HTERT RPE-1 (cell line): ENCODE data around the gene CXorf65.

Experiments used
- in situ Hi-C: fragments of 300-500 bp; cut with MboI; formaldehyde crosslinking; loops from 4 replicates; pipeline ENCODE4 v1.14.3; 2020; ENCODE audit warnings: low sequenced_read_pairs

The CXorf65 gene

DNA sequence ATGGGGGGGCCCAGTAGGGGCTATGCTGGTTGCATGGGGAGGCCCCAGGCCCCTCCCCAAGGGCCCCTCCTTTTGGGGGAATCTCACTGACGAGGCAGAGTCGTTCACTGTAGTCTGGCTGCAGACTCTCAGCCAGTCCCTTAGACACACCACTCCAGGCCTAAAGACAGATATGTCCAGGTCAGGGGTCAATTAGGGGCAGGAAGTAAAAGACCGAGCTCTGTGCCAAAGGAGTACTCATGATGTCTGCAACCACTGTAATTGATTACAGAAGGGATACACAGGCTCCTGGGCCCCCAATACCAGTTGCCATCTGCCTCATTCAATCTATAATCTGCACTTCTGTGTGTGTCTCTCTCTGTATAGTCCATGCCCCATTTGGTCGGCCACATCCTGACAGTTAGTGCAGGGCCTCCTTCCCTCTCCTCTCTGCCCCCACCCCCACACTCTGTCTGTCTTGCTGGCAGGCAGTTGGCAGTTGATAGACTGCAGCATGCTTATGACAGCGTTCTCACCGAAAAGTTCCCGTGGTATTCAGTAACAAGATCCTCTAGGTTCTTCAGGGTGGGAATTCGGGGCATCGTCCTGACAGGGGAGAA lies 1.3 kb upstream of the CXorf65 start:
- in situ Hi-C loops, result no loop called here

DNA sequence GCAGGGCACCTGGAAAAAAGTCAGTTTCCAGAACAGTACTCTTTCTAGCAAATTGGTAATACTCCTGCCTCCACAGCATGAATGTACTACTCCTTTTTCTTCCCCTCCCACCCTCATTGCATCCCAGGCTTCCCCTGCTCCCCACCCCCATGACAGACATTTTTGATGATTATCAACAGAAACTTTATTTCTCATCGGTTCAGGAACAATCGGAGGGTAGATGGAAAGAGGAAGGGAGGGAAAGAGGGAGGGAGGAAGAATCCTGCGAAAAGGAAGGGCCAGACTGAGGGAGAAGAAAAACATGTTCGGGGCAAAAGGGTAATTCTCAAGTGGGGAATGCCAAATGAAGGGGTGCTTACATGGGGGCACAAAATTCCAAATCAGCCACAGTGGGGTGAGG lies 705 bp upstream of the CXorf65 start:
- in situ Hi-C loops, result no loop called here

DNA sequence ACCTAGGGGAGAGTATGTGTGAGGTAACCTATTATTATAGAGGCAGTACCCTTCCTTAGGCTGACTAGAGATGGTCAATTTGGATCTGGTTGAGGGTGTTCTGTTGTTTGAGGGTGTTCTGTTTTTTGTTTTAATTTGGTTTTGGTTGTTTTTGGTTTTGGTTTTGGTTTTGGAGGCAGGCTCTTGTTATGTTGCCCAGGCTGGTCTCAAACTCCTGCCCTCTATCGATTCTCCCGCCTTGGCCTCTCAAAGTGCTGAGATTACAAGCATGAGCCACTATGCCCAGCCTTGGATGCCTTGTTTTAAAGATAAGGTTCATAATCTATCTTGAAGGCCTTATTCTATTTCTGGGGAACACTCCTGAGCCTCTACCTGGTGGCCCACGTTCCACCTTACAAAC lies 912 bp downstream of the CXorf65 start:
- in situ Hi-C loops, result no loop called here

DNA sequence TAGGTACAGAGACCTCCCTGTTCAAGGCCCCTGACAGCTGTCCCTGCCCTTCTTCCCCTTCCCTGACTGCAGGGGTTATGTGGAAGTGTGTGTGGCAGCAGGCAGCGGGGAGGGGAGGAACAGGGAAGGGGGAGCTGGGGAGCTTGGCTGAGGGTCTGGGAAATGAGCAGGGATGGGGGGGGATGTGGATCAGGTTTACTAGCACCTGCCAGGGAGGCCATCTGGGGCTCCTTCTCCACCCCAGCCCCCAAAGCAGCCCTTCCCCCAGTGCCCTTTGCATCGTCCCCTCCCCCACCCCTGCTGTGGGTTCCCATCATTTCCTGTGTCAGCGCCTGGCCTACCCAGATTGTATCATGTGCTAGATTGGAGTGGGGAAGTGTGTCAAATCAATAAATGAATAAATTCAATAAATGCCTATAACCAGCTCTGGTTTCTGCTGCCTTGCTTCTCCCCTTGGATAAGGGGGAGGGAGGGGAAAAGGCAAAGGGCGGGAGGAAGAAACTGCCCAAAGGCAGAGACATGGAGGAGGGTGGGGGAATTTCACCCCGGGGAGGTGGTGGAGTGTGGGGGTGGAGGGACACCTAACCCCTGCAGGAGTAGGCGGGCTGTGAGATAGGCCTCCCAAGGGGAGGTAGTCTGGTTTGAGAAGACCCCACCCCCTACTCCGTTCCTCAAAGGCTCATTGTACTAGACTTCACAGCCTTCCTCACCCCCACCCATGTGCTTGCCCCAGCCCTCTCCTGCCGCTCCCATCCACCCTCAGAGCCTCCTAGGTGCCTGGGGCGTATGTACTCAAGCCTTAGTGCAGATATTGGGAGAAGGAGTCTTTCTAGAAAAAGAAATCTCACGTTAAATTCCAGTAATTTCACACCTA lies 3.2 kb downstream of the CXorf65 start:
- in situ Hi-C loops, result no loop called here

DNA sequence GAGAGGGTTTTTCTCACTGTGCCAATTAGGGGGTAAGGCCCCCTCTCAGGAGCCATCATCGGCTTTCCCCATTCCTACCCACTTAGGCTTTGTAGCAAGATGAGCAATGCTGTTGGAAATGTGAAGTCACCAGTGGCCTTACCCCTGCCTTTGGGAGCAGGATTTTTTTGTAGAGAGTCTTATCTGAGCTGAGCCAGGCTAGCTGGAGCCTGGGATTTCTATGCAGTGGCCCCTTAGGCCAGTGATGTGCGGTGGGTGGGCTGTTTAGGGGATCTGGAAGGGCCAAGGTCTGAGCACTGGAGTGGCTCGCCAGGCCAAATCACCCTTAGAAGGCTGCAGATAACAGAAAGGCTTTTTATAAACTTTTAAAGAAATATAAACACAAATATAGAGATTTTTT lies 4.2 kb downstream of the CXorf65 start:
- in situ Hi-C loops, result no loop called here

DNA sequence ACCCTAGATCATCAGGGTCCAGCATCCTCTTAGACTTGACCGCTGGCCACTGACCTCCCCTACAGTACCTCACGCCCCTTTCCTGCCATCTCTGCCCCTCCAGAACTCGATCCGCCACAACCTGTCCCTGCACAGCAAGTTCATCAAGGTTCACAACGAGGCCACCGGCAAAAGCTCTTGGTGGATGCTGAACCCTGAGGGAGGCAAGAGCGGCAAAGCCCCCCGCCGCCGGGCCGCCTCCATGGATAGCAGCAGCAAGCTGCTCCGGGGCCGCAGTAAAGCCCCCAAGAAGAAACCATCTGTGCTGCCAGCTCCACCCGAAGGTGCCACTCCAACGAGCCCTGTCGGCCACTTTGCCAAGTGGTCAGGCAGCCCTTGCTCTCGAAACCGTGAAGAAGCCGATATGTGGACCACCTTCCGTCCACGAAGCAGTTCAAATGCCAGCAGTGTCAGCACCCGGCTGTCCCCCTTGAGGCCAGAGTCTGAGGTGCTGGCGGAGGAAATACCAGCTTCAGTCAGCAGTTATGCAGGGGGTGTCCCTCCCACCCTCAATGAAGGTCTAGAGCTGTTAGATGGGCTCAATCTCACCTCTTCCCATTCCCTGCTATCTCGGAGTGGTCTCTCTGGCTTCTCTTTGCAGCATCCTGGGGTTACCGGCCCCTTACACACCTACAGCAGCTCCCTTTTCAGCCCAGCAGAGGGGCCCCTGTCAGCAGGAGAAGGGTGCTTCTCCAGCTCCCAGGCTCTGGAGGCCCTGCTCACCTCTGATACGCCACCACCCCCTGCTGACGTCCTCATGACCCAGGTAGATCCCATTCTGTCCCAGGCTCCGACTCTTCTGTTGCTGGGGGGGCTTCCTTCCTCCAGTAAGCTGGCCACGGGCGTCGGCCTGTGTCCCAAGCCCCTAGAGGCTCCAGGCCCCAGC lies 5.7 kb downstream of the CXorf65 start:
- in situ Hi-C loops, result no loop called here

DNA sequence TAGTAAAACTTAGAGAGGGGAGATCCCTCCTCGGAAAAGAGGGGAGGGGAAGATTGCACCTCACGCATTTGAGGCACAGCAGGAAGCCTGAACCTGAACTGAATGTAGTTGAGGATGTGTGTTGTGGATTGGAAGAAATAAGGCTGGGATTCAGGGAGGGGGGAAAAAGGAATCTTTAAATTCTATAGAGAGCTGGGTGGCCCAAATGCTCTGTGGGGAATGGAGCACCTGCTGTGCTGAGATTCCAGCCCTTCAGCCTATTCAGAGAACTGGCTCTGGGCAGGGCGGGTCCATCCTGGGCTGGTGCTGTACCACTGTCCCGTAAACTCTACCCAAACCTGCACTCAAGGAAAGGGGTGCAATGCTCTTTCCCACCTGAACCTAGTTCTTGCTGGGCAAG lies 6.8 kb downstream of the CXorf65 start:
- in situ Hi-C loops, result no loop called here

DNA sequence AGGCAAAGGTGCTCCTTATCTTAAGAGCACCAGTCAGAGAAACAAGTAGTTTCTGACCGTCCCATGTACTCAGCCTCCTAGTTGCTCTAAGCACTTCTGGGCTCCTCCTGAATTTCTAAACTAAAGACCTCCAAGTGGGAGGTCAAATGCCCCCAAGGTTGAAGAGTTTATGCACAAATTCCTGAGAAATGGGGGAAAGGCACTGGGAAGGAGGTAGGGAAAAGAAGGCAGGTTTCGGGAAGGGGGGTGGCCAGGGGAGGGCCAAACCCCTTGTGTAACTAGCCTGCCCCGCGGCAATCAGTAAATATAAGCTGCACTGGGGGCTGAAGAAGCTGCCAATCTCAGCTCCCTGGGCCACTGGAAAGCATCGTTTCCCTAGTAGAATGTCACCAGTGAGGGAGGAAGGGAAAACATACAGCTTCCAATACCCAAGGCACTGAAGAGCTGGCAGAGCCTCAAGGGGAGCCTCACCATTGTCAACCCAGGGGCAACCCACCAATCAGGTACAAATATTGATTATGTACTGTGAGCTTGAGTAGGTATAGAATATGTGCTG lies 7.5 kb downstream of the CXorf65 start:
- in situ Hi-C loops, result no loop called here

DNA sequence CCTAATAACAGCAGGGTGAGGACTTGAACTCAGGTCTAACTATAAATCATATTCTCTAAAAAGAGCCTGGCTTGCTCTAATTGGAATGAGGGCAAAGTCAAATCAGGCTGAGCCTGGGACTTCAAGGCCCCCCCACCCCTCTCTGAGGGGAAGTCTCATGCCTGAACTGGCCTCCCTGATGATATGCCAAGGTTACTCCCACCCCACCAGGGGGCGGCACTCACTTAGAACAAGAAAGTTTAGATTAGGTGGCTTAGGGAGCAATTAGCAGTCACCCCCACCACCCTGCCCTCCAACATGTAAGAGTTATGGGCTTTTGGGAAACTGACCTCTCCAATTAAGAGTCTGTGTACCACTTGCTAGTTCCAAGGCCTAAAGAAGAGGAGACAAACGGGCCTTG lies 8.2 kb downstream of the CXorf65 start:
- in situ Hi-C loops, result no loop called here

DNA sequence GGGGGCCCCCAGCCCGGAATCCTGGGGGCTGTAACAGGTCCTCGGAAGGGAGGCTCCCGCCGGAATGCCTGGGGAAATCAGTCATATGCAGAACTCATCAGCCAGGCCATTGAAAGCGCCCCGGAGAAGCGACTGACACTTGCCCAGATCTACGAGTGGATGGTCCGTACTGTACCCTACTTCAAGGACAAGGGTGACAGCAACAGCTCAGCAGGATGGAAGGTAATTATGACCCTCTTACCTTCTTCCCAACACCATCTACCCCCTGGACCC lies 9.8 kb downstream of the CXorf65 start:
- in situ Hi-C loops, result no loop called here

DNA sequence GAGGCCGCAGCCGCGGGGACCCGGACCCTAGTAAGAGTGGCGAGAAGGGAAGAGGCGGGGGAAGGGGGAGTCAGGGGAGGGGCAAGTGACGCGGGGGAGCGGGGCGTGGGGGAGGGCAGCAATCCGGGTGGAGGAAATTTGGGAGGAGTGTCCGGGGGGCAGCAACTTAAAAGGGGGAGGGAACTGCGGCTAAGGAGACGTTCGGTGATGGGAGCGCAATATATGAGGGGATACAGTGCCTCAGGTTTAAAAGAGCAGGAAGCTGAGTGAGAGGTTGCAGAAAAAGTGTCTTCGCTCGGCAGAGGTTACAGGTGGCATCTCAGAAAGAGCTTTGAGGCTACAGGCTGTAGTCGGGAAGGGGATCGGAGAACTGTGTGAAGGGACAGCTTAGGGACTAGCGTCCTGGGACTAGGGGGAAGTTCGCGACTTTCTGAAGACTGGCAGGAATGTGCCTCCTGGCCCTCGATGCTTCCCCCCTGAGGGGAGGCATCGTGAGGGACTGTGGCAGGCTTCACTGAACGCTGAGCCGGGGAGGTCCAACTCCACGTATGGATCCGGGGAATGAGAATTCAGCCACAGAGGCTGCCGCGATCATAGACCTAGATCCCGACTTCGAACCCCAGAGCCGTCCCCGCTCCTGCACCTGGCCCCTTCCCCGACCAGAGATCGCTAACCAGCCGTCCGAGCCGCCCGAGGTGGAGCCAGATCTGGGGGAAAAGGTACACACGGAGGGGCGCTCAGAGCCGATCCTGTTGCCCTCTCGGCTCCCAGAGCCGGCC lies 10.4 kb downstream of the CXorf65 start:
- in situ Hi-C loops, result no loop called here

DNA sequence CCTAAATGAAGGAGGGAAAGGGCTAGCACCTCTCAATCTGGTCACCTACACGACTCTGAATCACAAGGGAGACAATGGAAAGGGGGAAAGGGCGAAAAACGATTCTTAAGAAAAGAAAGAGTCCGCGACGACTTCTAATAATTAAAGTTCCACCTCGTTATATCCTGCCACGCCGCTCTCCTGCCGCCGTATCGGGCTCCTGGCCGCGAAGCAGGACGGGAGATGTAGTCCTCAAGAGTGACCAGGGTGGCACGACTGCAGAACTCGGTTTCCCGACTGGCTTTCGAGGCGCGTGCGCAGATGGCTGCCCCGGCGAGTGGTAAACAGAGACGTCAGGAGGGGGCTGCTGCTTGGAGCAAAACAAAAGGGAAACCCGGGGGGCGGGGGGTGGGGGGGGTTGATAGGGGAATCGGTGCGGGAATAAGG lies 11.0 kb downstream of the CXorf65 start, which contains the start of gene FOXO4:
Gene FOXO4, plus strand, starts transcription at position 297 of the 426 bp plus-strand sequence. CDS start 678 bp downstream, outside the sequence.
- in situ Hi-C loops, result no loop called here

DNA sequence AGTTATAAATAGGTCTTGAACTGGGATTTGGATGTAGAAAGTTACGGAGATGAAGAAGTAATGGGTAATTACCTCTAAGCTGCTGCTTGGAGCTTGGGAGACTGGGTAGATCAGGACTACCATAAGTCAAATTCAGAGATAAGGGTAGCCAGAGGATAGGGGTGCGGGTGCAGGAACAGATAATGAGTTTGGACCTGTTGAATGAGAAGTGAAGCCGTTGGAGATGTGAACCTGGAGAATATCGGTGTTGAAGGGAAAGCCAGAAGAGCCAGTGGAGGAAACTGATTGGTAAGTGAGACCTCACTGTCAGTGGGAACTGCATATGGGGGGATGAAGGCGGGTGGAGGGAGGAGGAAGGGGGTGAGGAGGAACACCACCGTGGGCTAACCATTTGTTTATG lies 11.5 kb downstream of the CXorf65 start:
- in situ Hi-C loops, result no loop called here

DNA sequence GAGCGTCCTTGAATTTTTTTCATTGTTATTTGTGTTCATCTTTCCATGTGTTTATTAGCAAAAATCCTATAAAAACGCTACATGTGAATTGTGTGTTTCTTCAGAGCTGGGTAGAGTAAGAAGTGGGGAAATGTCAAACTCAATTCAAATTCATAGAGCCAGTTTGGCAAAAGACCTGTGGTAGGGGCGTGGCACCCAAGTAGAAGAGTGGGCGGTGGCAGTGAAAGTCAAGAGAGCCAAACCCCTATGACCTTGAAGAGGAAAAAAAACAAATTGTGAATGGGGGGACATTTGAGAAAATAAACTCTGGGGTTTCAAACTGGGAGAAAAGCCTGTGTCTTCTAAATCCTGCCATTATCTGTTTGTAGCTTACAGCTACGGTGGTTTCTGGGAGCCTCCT lies 15.3 kb downstream of the CXorf65 start:
- in situ Hi-C loops, result no loop called here

DNA sequence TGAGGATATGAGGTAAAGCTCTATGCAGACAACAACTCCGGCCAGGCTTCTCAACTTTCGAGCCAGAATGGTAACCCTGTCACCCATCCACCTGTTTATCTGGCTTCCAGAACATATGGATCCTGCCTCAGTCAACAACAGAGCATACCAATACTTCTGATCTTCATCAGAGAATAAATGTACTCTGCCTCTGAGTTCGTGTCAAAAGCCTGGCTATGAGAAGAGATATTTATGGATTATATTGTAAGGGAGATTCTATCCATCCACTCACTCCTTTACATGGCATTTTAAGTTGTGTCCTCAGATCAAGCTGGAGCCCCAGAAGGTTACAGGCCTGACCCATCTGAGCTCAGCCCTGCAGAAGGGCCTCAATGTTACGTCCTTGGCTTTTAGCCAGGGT lies 20.6 kb downstream of the CXorf65 start:
- in situ Hi-C loops, result no loop called here

DNA sequence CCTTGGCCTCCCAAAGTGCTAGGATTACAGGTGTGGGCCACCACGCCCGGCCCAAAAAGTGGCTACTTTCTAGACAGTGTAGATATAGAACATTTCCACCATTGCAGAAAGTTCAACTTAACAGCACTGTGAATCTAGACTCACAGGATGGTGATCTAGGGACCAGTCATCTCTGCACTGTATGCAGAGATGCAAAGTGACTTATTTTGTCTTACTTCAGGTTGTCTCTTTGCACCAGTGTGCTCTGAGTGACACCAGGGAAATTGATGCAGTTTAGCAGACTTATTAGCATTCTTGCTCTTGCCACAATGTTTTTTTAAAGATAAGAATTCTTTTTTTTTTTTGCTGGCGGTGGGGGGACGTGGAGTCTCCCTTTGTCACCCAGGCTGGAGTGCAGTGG lies 23.7 kb downstream of the CXorf65 start:
- in situ Hi-C loops, result no loop called here

DNA sequence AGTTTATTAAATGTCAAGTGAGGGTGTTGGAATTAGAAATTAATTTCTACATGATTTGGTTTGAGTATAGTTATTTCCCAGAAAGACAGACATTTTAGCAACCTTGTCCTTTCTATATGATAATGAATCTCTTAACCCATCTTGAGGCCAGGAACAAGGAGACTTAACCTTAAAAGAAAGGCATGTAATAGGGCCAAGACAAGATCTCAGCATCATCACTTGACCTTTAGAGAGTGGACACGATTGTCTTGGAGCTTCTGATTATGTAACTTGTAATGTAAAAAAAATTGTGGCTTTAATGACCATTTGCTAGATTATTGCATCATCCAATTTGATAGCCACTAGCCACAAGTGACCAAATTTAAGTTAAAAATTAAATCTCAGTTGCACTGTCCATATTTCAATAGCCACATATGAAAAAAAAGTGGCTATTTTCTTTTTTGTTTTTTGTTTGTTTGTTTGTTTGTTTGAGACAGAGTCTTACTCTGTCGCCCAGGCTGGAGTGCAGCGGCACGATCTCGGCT lies 24.4 kb downstream of the CXorf65 start:
- in situ Hi-C loops, result no loop called here

DNA sequence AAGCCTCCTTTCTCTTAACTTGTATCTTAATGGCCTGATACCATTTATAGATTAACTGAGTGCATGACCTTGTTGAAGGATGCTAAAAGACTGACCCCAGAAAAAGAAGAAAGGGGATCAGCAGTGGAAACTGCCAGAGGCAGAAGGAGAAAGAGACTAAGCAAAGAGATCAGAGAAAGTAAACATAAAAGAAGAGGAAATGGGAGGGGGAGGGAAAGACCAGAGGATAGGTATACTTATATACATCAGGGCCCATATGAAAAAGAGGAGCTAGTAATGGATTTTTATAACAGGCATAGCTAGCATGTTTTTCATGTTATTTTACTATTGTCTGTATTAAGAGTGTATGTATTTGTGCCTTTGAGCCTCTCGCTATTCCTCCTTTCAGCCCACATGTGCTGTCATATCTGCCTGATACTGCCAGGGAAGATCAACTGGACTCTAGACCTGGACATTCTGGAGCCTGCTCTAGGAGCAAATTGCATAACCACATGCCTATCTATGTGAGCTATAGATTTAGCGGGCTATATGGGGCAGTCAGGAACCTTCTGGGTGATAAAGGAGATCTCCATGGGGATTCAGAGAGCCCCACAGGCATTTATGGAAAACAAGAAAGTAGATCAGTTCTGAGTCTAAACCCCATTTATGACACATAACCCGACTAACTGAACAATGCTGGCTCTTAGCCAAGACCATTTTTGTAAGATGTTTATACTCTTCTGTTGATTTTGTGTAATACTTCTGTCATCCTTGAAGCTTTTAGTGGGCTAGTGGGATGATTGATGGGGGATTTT lies 25.0 kb downstream of the CXorf65 start:
- in situ Hi-C loops, result no loop called here

DNA sequence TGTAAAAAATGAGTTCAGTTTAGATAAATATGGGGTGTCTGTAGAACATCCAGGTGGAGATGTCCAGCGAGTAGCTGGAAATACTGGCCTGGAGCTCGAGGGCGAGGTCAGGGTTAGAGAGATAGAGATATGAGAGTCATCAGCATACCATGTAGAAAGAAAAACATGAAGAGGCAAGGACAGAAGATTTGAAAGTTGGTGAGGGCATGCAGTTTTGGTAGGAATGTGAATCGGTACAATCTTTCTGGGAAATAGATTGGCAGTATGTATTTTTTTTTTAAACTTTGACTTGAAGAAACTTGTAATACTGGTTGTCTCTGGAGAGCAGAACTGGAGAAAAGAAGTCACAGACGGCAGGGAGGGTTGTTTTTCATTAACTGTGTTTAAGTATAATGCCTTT lies 36.0 kb downstream of the CXorf65 start:
- in situ Hi-C loops, result no loop called here
